DMS79 (cell line): Measurements from ENCODE around the gene PIK3C2B.
"Not testable (repeated sequence)": the region's sequence is repeated elsewhere in the genome, so short reads cannot be mapped to it uniquely, and the experiment has no call there.

Experiments used
- DNase-seq: peaks from one replicate; lab custom pipeline; 2025; lab: John Stamatoyannopoulos, UW

The PIK3C2B gene

GRCh38 chr1:204507317-204508105, 12.9 kb upstream of the PIK3C2B start:
- peak; percentile 26 for DNase-seq

- DNase-seq, result peak; percentile 87
Observed at GRCh38 chr1:204506969-204507316, 12.3 kb upstream of the PIK3C2B start.

GRCh38 chr1:204506201-204506968, 11.8 kb upstream of the PIK3C2B start:
- peak; percentile 71 for DNase-seq

- no peak for DNase-seq
Observed at GRCh38 chr1:204505674-204506200, 11.1 kb upstream of the PIK3C2B start.

- no peak for DNase-seq
Observed at GRCh38 chr1:204503913-204504519, 9.4 kb upstream of the PIK3C2B start.

- DNase-seq, result peak; percentile 83
Observed at GRCh38 chr1:204503122-204503912, 8.7 kb upstream of the PIK3C2B start.

GRCh38 chr1:204502241-204502640, 7.6 kb upstream of the PIK3C2B start:
- no peak for DNase-seq

- DNase-seq, result no peak
Observed at GRCh38 chr1:204499511-204500468, 5.2 kb upstream of the PIK3C2B start.

GRCh38 chr1:204498981-204499380, 4.4 kb upstream of the PIK3C2B start:
- no peak for DNase-seq

GRCh38 chr1:204495777-204496176, 1.2 kb upstream of the PIK3C2B start:
- DNase-seq, result no peak

GRCh38 chr1:204495078-204495753, 611 bp upstream of the PIK3C2B start:
- DNase-seq, result no peak

- DNase-seq, result peak; percentile 30
Observed at GRCh38 chr1:204493984-204494280, 673 bp downstream of the PIK3C2B start.

GRCh38 chr1:204493145-204493983, 1.2 kb downstream of the PIK3C2B start:
- DNase-seq, result peak; percentile 28

GRCh38 chr1:204491655-204492054, 3.0 kb downstream of the PIK3C2B start:
- no peak for DNase-seq

GRCh38 chr1:204487256-204487615, 7.4 kb downstream of the PIK3C2B start:
- no peak for DNase-seq

- not testable (repeated sequence) for DNase-seq
Observed at GRCh38 chr1:204486513-204487255, 7.9 kb downstream of the PIK3C2B start.

- no peak for DNase-seq
Observed at GRCh38 chr1:204483791-204484190, 10.8 kb downstream of the PIK3C2B start.

- DNase-seq, result peak; percentile 38
Observed at GRCh38 chr1:204480515-204480914, 14.1 kb downstream of the PIK3C2B start.
